Stimulated activated CD4-positive, alpha-beta T cell treated with anti-CD3 and anti-CD28 coated beads, Interleukin-2, amount 100 ng/mL, for 24 hours (primary cell): Measurements from ENCODE around the gene CEP89.
"Not testable (repeated sequence)": the region's sequence is repeated elsewhere in the genome, so short reads cannot be mapped to it uniquely, and the experiment has no call there.

ENCODE experiments used
- DNase-seq, 2 donors: peaks; one replicate each; pipeline ENCODE4 v3.0.0-alpha.2; 2020

Gene CEP89

DNA sequence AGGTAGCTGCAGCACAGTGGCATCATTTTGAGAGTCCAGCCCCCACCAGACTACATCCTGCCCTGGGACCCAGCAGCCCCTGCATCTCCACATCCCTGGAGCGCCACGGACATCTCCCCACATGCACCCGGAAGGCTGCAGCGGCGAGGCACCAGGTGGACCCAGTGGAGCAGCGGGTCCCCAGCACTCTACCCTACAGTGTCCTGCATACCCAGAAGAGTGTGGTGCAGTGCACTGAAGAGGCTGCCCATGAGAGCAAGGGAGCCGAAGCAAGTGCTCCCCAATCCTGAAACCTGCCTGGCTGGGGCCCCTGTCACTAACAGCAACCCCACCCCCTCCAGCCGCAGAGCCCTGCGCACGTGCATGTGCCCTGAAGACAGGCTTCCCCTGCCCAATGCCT, 80.9 kb downstream of the CEP89 start:
- DNase-seq: no peak

DNA sequence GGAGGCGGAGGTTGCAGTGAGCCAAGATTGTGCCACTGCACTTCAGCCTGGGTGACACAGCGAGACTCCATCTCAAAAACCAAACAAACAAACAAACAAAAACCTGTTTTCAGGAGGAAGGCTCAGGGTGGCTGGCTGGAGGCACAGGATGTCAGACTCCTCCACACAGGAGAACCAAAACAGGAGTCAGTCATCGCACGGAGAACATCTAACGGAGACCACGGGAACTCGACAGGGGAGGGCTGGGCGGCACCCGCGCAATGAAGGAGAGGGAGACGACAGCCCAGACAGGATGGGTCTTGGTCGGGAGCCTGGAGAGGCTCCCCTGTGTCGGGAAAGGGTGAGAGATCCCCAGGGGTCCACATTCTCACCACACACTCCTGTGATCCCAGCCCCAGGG, 81.4 kb downstream of the CEP89 start:
- DNase-seq: no peak

DNA sequence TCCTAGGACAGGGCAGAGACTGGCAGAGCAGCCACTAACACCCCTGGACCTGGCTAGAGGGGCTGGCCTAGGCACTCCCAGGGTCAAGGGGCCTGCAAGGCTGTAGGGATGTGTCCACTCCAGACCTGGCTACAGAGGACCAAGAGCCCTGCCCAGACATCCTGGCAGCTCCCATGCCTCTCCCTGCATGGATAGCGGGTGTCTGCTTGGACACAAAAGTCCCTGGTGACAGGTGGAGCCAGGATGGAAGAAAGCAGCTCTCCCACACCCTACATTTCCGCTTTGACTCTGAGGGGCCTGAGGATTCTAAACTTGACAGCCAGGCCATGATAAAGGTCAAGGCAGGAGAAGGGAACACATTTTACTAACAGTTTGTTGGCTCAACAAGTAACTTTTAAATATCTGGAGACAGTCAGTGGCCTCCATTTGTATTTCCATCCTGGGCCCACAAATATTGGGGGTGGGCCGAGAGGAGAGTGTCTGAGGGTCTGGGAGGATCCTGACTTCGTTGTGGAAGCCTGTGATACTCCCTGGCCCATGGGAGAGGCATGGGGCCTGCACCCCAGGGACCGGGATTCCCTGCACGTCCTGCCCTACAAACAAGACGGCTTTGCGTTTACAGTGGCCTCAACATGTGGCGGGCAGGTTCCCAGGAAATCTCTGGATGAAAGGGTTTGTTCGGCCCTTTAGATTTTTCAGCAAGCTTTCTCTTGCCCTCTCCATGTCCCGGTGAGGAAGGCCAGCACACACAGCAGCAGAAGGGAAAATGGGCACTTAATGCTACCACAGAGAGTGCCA, 82.4 kb downstream of the CEP89 start:
- DNase-seq: no peak

- DNase-seq: no peak
These were observed 84.1 kb downstream of the CEP89 start for GRCh38 chr19:32887572-32888215.

GRCh38 chr19:32886241-32886640, 85.5 kb downstream of the CEP89 start:
- no peak for DNase-seq

- not testable (repeated sequence) for DNase-seq
These were observed 86.5 kb downstream of the CEP89 start for GRCh38 chr19:32885255-32885654.

- no peak for DNase-seq
These were observed 90.0 kb downstream of the CEP89 start for GRCh38 chr19:32881766-32882165.

DNA sequence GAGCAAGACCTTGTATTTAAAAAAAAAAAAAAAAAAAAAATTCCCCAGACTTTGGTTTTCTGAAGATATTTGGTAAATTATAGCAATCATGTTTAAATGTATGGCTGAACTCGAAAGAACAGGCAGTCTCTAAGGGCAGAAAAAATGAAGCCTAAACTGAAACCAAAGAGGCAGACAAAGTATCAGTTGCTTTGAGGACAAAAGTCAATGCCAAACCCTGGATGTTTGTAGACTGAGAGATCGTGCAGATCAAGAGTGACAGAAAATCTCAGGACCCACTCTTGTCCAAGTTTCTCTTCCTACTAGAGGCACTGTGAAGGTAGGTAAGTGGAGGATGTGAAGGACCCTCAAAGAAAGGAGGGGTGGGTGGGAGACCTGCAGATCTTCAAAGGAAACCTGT, 91.1 kb downstream of the CEP89 start:
- DNase-seq: no peak

DNA sequence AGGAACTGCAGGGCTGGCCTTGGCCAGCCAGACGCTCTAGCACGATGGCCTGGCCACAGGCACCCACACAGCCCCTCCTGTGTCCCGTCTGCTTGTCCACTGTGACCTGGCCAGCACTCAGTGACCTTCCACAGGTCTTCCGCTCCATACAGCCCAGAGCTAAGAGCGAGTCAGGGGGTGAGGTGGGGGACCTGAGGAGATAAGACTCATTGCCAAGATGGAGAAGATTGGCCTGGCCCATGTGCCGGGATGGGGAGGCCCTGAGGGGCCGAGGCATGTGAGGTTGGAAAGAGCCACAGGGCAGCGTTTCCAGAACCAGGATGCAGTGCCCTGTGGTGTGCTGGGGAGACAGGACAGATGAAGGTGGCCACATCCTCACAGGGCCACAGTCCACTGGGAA, 92.0 kb downstream of the CEP89 start:
- DNase-seq: no peak

DNA sequence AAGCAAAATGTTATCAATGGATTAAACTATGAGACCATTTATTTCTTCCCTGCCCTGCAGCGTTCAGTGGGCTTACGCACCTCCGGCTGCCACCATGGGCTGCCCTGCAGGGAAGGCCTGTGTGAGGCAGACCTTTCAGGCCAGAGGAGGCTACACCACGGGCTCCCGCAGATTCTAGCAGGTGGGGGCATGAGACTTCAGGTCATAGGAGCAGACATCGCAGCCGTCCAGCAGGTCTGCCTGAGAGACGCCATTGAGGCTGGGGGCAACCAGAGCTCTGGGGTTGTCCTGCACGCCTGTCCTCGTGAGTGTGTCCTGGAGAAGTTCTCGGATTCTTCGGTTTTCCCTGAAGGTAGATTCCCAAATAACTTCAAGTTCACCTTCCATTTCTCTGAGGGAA, 92.8 kb downstream of the CEP89 start:
- no peak for DNase-seq

DNA sequence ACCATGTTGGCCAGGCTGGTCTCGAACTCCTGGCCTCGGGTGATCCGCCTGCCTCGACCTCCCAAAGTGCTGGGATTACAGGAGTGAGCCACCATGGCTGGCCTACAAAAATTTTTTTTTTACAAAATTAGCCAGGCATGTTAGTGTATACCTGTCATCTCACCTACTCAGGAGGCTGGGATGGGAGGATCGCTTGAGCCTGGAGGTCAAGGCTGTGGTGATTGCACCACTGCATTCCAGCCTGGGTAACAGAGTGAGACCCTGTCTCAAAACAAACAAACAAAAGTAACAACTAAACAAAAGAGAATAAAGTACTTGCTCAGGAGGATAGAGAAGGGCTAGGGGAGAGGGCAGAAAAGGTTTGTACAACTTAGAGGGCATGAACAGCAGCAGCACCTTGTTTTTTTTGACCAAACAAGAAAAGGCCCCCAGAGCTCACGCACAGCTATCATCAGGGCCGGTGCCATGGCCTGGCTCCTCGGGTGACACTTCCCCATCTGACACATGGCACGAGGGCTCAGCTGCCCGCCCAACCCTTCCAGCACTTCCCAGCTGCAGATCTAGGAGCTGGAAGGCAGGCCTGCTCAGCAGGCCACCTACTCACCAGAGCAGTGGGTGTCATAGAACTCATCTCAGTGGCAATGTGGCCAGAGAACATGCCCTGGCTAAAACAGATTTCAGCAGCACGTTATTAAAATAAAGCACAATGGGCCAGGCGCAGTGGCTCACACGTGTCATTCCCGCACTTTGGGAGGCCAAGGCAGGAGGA, 93.6 kb downstream of the CEP89 start:
- DNase-seq: no peak

DNA sequence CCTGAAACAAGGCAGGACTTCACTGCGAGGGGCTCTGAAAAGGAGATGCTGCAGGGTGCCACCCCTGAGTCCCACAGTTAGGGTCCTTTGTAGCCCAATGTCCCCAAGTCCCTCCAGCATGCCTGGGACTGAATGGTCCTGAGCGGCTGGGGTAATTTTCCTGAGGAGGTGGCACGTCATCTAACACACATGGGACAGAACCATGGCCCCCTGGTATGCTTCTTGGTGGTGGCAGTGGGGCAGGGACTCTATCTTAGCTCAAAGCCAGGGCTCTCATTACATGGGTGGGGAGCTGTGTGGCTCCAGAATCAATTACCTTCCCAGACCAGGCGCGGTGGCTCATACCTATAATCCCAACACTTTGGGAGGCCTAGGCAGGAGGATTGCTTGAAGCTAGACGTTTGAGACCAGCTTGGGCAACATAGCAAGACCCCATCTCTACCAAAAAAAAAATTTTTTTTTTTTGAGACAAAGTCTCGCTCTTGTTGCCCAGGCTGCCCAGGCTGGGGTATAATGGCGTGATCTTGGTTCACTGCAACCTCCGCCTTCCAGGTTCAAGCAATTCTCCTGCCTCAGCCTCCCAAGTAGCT, 94.3 kb downstream of the CEP89 start:
- no peak for DNase-seq

- no peak for DNase-seq
These were observed 94.9 kb downstream of the CEP89 start for GRCh38 chr19:32876919-32877285.

DNA sequence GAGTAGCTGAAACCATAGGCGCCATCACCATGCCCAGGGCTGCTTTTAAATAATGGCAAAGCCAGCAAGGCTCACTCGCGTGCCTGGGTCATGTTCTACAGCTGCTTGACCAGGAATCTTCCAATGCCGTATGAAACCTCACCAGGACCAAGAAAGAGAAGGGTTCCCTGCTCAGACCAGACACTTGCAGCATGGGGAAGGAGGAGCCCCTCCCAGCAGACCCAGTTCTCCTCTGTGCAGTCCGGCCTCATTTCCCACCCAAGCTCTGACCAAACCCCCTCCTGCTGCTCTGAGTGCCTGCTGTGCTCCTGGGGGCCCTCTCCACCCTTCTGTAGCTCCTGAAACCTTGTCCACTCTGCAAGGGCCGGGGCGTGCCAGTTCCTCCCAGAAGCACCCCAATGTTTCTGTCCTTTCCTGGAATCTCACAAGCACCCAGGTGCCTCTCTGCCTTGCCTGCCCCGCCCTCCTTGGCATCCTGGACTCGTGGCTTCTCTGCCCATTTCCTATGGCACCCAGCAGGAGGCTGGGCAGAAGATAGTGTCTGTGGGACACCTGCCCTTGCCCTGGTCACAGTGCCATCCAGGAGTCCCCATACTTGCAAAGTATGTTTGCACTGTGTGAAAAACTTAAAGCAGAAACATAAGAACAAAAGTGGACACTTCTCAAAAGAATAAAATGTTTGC, 95.4 kb downstream of the CEP89 start:
- no peak for DNase-seq

DNA sequence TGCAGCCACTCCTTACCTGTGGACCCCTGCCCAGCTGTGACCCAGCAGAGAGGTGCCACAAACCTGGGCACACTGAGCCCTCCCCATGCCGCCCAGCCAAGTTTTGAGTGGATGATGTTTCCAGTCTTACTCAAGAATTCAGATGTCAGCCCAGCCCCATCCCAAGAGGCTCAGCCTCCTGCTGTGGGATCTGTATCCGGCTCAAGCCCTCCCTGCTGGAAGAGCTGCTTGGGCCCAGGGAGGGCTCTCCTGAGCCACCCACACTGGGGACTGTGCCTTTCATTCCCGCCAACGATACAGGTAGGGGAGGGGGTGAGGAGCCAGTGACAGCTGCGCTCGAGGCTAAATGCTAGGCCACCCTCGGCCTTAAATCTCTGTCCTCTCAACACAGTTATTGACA, 96.3 kb downstream of the CEP89 start:
- DNase-seq: no peak

- DNase-seq: no peak
These were observed 97.2 kb downstream of the CEP89 start for GRCh38 chr19:32874605-32875004.

DNA sequence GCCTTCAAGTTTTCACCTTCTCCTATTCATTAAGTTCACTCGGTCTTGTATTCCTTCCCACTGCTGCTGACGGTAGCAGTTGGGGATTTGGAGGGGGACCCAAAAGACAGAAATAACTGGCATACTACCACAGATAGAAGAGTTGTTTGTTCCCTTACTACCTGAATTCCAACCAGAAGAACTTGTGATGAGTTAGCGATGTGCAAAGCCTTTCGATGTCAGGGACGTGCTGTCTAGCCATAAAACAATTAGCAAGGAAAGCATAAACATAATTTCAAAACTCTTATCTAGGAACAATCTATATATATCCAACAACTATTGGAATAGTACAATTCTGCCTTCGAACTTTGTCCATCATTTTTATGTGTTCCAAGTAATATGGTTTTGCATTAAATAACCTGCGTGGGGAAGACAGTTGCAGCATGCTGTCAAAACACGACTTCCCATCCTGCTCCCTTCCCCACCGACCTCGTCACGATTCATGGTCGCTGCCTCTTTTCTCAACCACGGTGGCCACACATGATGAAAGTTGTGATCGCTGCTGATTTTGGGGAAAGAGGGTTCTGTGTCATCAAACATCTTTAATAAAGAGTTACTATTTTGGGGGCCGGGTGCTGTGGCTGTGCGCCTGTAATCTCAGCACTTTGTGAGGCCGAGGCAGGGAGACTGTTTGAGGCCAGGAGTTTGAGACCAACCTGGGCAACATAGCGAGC, 98.4 kb downstream of the CEP89 start:
- peak in 1 of 2 donors; percentile 14 for DNase-seq

GRCh38 chr19:32872391-32872790, 99.4 kb downstream of the CEP89 start:
- no peak for DNase-seq

DNA sequence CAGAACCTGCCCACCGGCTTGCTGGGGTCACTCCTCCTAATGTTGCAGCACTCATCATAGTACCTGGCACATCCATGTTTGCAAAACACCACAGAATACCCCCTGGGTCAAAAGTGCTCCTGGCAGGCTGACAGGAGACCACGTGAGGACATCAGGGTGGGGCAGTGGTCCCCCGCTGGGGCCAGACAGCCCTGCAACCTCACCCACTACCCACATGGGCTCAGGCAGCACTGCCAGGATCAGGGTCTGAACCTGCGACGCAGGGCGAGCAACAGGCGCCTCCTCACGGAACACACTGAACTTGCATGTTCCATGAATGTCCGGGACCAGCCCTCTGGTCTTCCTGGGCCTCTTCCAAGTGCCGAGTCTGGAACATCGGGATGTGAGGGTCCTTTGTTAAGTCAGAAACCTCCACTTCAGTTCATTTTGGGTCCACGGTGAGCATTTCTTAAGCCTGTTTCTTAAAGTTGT, 100.7 kb downstream of the CEP89 start:
- DNase-seq: no peak

- DNase-seq: no peak
These were observed 101.7 kb downstream of the CEP89 start for GRCh38 chr19:32869966-32870573.

DNA sequence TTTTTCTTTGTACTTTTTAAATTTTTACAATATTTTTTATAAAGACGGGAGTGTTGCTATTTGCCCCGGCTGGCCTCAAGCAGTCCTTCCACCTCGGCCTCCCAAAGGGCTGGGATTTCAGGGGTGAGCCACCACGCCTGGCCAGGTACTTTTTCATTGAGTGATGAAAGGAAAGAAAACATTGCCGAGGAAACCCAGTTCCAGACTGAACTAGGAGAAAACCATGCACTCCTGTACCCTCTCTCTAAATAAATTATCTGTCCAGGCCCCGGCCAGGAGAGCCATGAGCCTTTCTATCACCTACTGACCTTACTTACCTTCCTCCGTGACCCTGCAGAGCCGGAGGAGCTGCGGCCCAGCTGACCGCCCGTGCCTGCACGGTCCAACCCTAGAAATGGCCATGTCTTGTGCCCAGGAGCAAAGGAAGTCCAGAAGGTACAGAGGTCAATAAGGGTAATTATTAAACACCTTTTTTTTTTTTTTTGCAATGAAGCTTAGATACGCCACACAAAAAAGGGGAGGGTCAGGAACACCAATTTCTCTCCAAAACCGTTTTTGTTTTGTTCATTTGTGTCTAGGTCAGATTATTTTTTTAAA, 102.3 kb downstream of the CEP89 start, which contains the start of gene SLC7A9:
Gene SLC7A9 (minus strand): TSS at position 399 of the 597 bp plus-strand sequence. CDS start 1,233 bp downstream, outside the sequence.
- DNase-seq: no peak
